ENCODE data around the gene TRPC4. TPM values are rescaled to one million over a fixed set of nuclear protein-coding genes. Genes with fewer than 3 reads are reported as not detected.

TRPC4 gene
- total RNA-seq, 3 donors from 2014 or later = 0.29 to 0.98 (median 0.32) TPM

GRCh38 chr13:37706041-37706440, 163.5 kb downstream of the TRPC4 start:
- intact Hi-C loops (cut with DNase I; ENCODE audit: low total_unique reads) = no loop called here
- no peak for DNase-seq (ENCODE audit: low spot score in 2 of 2)
- TF ChIP-seq CTCF (IDR thresholded peaks at IDR 0.05) = no peak
- no peak for TF ChIP-seq POLR2A (IDR thresholded peaks at IDR 0.05)
- H3K27ac ChIP-seq = no peak overlapping the region
- H3K36me3 ChIP-seq = no peaks in the 10 kb centered on the region
- H3K4me3 ChIP-seq = no peak overlapping the region
- H3K4me1 ChIP-seq = no peaks in the 10 kb centered on the region
- no peaks in the 10 kb centered on the region for H3K9me3 ChIP-seq
- H3K27me3 ChIP-seq = no peaks in the 10 kb centered on the region

- intact Hi-C loops (cut with DNase I; ENCODE audit: low total_unique reads) = no loop called here
- H3K27me3 ChIP-seq = no peaks in the 10 kb centered on the region
- no peak overlapping the region for H3K27ac ChIP-seq
- no peaks in the 10 kb centered on the region for H3K9me3 ChIP-seq
- H3K36me3 ChIP-seq = no peaks in the 10 kb centered on the region
- no peaks in the 10 kb centered on the region for H3K4me1 ChIP-seq
- DNase-seq (ENCODE audit: low spot score in 2 of 2) = no peak
- H3K4me3 ChIP-seq = no peak overlapping the region
- TF ChIP-seq POLR2A (IDR thresholded peaks at IDR 0.05) (no peak), POLR2AphosphoS5 (IDR thresholded peaks at IDR 0.05) (no peak), CTCF (IDR thresholded peaks at IDR 0.05) (no peak)
Measured at GRCh38 chr13:37701972-37702371, 167.6 kb downstream of the TRPC4 start.

- no peak for DNase-seq (ENCODE audit: low spot score in 2 of 2)
Measured at GRCh38 chr13:37701306-37701705, 168.3 kb downstream of the TRPC4 start.

GRCh38 chr13:37700887-37701286, 168.7 kb downstream of the TRPC4 start:
- Histone ChIP-seq H3K27ac (no peak overlapping the region), H3K36me3 (no peaks in the 10 kb centered on the region), H3K9me3 (no peaks in the 10 kb centered on the region), H3K4me3 (no peak overlapping the region), H3K27me3 (no peaks in the 10 kb centered on the region), H3K4me1 (no peaks in the 10 kb centered on the region)
- TF ChIP-seq POLR2AphosphoS5 (IDR thresholded peaks at IDR 0.05) (no peak), POLR2A (IDR thresholded peaks at IDR 0.05) (no peak), CTCF (IDR thresholded peaks at IDR 0.05) (no peak)
- intact Hi-C loops (cut with DNase I; ENCODE audit: low total_unique reads) = no loop called here
- DNase-seq (ENCODE audit: low spot score in 2 of 2) = no peak

More at GRCh38 chr13:37701306-37701705, 168.3 kb downstream of the TRPC4 start:
- intact Hi-C loops (cut with DNase I; ENCODE audit: low total_unique reads) = no loop called here
- no peak overlapping the region for H3K27ac ChIP-seq
- H3K4me1 ChIP-seq = no peaks in the 10 kb centered on the region
- no peak overlapping the region for H3K4me3 ChIP-seq
- H3K9me3 ChIP-seq = no peaks in the 10 kb centered on the region
- TF ChIP-seq POLR2AphosphoS5 (IDR thresholded peaks at IDR 0.05) (no peak), POLR2A (IDR thresholded peaks at IDR 0.05) (no peak), CTCF (IDR thresholded peaks at IDR 0.05) (no peak)
- no peaks in the 10 kb centered on the region for H3K27me3 ChIP-seq
- no peaks in the 10 kb centered on the region for H3K36me3 ChIP-seq

- Histone ChIP-seq H3K9me3 (no peaks in the 10 kb centered on the region), H3K27me3 (no peaks in the 10 kb centered on the region), H3K4me3 (no peak overlapping the region), H3K36me3 (no peaks in the 10 kb centered on the region), H3K4me1 (no peaks in the 10 kb centered on the region), H3K27ac (no peak overlapping the region)
- intact Hi-C loops (cut with DNase I; ENCODE audit: low total_unique reads) = no loop called here
- no peak for DNase-seq (ENCODE audit: low spot score in 2 of 2)
- TF ChIP-seq POLR2A (IDR thresholded peaks at IDR 0.05) (no peak), POLR2AphosphoS5 (IDR thresholded peaks at IDR 0.05) (no peak), CTCF (IDR thresholded peaks at IDR 0.05) (no peak)
Measured at GRCh38 chr13:37695200-37695599, 174.4 kb downstream of the TRPC4 start.
